Esophagus squamous epithelium (tissue), 5 donors: Measurements from ENCODE around the gene ATAT1. TPM values are rescaled to one million over a fixed set of nuclear protein-coding genes. Genes with fewer than 3 reads are reported as not detected.
A peak's percentile ranks its signal among the peaks of the same experiment; 100 is the strongest.

ENCODE experiments used
- DNase-seq: peaks from one replicate; lab custom pipeline; 2025; lab: John Stamatoyannopoulos, UW
- H3K27ac ChIP-seq, 4 donors: fragments of 200-600 bp; sonication (generic); one replicate each; pipeline ENCODE4 v1.5.1; 2016 to 2019; ENCODE audit warnings: mild to moderate bottlenecking in 1 of 4
- H3K27me3 ChIP-seq, 4 donors: fragments of 200-600 bp; sonication (generic); 1 replicate in 3 of 4; 2 replicates in 1 of 4; pipeline versions ENCODE4 v1.5.1 to v1.6.0; 2017 to 2021; ENCODE audit warnings: antibody characterized with exemption in 1 of 4
- H3K36me3 ChIP-seq, 3 donors: fragments of 200-600 bp; sonication (generic); one replicate each; pipeline ENCODE4 v1.5.1; 2016 to 2019
- H3K4me1 ChIP-seq, 3 donors: fragments of 200-600 bp; sonication (generic); one replicate each; pipeline ENCODE4 v1.5.1; 2017 to 2019
- H3K4me3 ChIP-seq, 4 donors: fragments of 200-600 bp; sonication (generic); 1 replicate in 3 of 4; 2 replicates in 1 of 4; pipeline ENCODE4 v1.5.1; 2016 to 2019; ENCODE audit warnings: mild to moderate bottlenecking in 2 of 4, moderate library complexity in 1 of 4
- H3K9me3 ChIP-seq, 3 donors: fragments of 200-600 bp; sonication (generic); one replicate each; pipeline ENCODE4 v1.5.1; 2016 to 2019
- CTCF ChIP-seq, 6 experiments: fragments of 450-650 bp in 4 of 6; fragments of 200-600 bp in 2 of 6; sonication (generic) in 2 of 6; IDR thresholded peaks; one replicate each; pipeline ENCODE4 v1.5.1; 2016 to 2019; ENCODE audit warnings: antibody characterized with exemption in 6 of 6, mild to moderate bottlenecking in 4 of 6, moderate library complexity in 4 of 6
- POLR2A ChIP-seq, 4 donors: fragments of 450-650 bp; IDR thresholded peaks; one replicate each; pipeline ENCODE4 v1.6.1; 2017; ENCODE audit warnings: antibody characterized with exemption in 4 of 4, mild to moderate bottlenecking in 4 of 4, moderate library complexity in 3 of 4
- WGBS, 2 donors: methylation state at CpG; one replicate each; pipeline ENCODE4 v1.1.5; 2018; 5-methylcytosine and 5-hydroxymethylcytosine counted together
- intact Hi-C: fragments of 100-400 bp; cut with DNase I; formaldehyde crosslinking; loops from one replicate; pipeline ENCODE4 v1.15.0; 2022
- total RNA-seq, 4 donors: library from RNA; depleted of rRNA; stranded (reverse); fragments of >200 nt; gene quantifications; one replicate each; pipeline ENCODE4 v1.1.0, GENCODE V29; 2016
- donor health status: DM: yes; HTN: yes; CAD: no.

The ATAT1 gene
- total RNA-seq, 4 donors from 2014 or later, result 5.0 to 6.7 (median 6.3) TPM

GRCh38 chr6:30683183-30683979 lies 56.7 kb downstream of the ATAT1 start:
- no peaks in the 10 kb centered on the region for H3K9me3 ChIP-seq
- intact Hi-C loops, result loop anchor here (10.0 kb wide), 1 partner anchor 201 kb away; the partner anchor contains the start of gene DDR1
- no peaks in the 10 kb centered on the region for H3K27me3 ChIP-seq
- DNase-seq, result no peak
- 0 to 4% methylated on average over 6 of the region's 7 CpGs for WGBS, 2 donors
- H3K36me3 ChIP-seq, result peaks cover 0 to 19% (median 0%) of the 10 kb centered on the region in 3 donors
- peak overlapping the region; percentile 73 to 92 (median 82) for H3K4me3 ChIP-seq
- H3K27ac ChIP-seq, result peak overlapping the region; percentile 96 to 99 (median 98)
- TF ChIP-seq CTCF (IDR thresholded peaks at IDR 0.05) (no peak), POLR2A (IDR thresholded peaks at IDR 0.05) (no peak)
- H3K4me1 ChIP-seq, result peaks cover 55 to 91% (median 59%) of the 10 kb centered on the region in 3 donors

DNA sequence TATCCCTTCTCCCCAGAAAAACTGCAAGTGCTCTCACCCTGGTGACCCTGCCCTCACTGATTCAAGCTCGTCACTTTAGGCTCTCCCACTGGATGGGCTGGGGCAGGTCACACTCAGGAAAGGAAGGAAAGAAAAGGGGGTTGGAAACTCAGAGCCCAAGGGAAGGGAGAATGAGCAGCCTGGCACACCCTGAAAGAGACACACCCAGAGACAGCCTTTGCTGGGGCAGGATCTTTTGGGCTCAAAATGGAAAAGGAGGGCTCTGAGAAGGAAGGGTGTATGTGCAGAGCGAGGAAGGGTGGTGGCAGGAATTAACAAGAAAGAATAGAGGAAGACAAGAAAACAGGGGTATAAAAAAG lies 57.3 kb downstream of the ATAT1 start:
- Histone ChIP-seq H3K27ac (peak overlapping the region; percentile 96 to 99 (median 98)), H3K9me3 (no peaks in the 10 kb centered on the region), H3K4me3 (peak overlapping the region; percentile 73 to 92 (median 82)), H3K27me3 (no peaks in the 10 kb centered on the region), H3K4me1 (peaks cover 57 to 92% (median 65%) of the 10 kb centered on the region in 3 donors), H3K36me3 (peaks cover 0 to 14% (median 0%) of the 10 kb centered on the region in 3 donors)
- TF ChIP-seq CTCF (IDR thresholded peaks at IDR 0.05), result no peak
- peak in 1 of 4 donors; percentile 27 for TF ChIP-seq POLR2A (IDR thresholded peaks at IDR 0.05)
- no peak for DNase-seq
- WGBS, 2 donors, result 0 to 3% methylated on average over 2 of the region's 2 CpGs
- intact Hi-C loops, result loop anchor here (10.0 kb wide), 1 partner anchor 201 kb away; the partner anchor contains the start of gene DDR1

- H3K9me3 ChIP-seq, result no peaks in the 10 kb centered on the region
- no peaks in the 10 kb centered on the region for H3K27me3 ChIP-seq
- TF ChIP-seq POLR2A (IDR thresholded peaks at IDR 0.05), result no peak
- no peak for TF ChIP-seq CTCF (IDR thresholded peaks at IDR 0.05)
- H3K4me3 ChIP-seq, result peak overlapping the region; percentile 73 to 92 (median 82)
- H3K36me3 ChIP-seq, result peaks cover 0 to 14% (median 0%) of the 10 kb centered on the region in 3 donors
- peak overlapping the region; percentile 96 to 99 (median 98) for H3K27ac ChIP-seq
- DNase-seq, result no peak
- intact Hi-C loops, result loop anchor here (10.0 kb wide), 1 partner anchor 200 kb away; the partner anchor contains the start of gene DDR1
- WGBS, 2 donors, result 2 to 4% methylated on average over 10 to 12 of the region's 21 CpGs
- peaks cover 57 to 92% (median 67%) of the 10 kb centered on the region in 3 donors for H3K4me1 ChIP-seq
Observed at GRCh38 chr6:30684386-30685156, 57.9 kb downstream of the ATAT1 start.

- Histone ChIP-seq H3K4me3 (peak overlapping the region; percentile 73 to 92 (median 82)), H3K4me1 (peaks cover 58 to 92% (median 67%) of the 10 kb centered on the region in 3 donors), H3K9me3 (no peaks in the 10 kb centered on the region), H3K27ac (peak overlapping the region; percentile 96 to 99 (median 98)), H3K27me3 (no peaks in the 10 kb centered on the region), H3K36me3 (peaks cover 0 to 7% (median 0%) of the 10 kb centered on the region in 3 donors)
- intact Hi-C loops, result loop anchor here (10.0 kb wide), 1 partner anchor 199 kb away; the partner anchor contains the start of gene DDR1
- TF ChIP-seq POLR2A (IDR thresholded peaks at IDR 0.05), result no peak
- no peak for TF ChIP-seq CTCF (IDR thresholded peaks at IDR 0.05)
- no peak for DNase-seq
- WGBS, 2 donors, result 8 to 17% methylated on average over 10 to 13 of the region's 29 CpGs
Observed at GRCh38 chr6:30685157-30686008, 58.7 kb downstream of the ATAT1 start.
